ENCODE results near the gene PTH2R.
"Not testable (repeated sequence)": the region's sequence is repeated elsewhere in the genome, so short reads cannot be mapped to it uniquely, and the experiment has no call there.

PTH2R gene

DNA sequence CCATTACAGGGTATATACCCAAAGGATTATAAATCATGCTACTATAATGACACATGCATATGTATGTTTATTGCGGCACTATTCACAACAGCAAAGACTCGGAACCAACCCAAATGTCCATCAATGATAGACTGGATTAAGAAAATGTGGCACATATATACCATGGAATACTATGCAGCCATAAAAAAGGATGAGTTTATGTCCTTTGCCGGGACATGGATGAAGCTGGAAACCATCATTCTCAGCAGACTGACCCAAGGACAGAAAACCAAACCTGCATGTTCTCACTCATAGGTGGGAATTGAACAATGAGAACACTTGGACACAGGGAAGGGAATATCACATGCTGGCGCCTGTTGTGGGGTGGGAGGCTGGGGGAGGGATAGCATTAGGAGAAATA lies 9.8 kb upstream of the PTH2R start:
- DNase-seq (ENCODE audit: low spot score): not testable (repeated sequence)

DNA sequence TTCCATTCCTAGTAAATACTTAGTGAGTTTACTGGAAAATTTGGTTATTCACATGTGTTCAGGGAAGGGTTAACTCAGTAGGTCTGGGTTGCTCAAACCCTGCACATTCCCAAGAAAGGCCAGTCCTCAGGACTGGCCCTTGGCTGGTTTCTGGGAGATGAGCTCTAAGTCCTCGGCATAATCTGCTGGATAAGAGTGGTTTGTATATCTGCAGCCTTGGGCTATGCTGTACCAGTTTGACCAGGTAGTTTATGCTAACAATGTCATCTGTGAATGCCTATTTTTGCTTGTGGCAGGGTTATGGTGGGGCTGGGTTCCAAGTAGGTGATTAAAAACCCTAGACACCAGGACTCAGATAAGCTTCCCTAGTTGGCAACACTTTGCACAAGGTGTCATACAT lies 7.4 kb upstream of the PTH2R start:
- DNase-seq (ENCODE audit: low spot score): no peak

DNA sequence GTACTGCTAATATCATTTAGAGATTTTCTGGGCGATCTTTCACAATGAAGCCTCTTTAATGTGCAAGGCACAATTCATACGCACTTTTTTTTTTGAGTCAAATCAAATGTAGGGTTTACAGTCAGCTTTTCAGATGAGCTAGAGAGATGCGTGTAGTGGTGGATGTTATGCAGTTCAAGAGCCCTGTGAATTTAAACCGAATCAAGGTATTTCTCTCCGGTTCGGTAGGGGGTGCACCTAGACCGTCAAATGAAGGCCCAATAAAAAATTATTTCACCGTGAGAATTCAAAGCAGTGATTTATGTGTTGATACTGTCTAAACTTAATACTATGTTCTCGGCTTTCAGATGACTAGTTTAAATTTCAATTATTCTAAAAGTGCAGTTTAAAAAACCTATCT lies 1.1 kb downstream of the PTH2R start:
- DNase-seq (ENCODE audit: low spot score): no peak

DNA sequence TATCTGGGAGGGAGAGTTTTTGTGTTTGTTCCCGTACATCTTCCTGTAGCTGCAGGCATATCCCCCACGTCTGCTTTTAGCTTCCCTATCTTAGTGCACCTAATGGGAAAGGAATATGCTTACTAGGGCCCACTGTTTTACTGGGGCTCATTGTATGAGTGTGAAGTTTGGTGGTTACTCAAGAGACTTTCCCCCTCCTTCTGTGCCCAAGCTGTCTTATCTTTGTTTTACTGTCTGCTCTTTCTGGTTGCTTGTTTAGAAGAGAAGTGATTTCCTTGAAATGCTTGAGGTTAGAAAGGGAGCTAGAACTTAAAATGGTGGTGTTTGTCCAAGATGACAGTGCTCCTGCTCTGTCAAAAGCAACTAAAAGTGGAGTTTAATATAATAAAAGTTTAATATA lies 7.3 kb downstream of the PTH2R start:
- no peak for DNase-seq (ENCODE audit: low spot score)

DNA sequence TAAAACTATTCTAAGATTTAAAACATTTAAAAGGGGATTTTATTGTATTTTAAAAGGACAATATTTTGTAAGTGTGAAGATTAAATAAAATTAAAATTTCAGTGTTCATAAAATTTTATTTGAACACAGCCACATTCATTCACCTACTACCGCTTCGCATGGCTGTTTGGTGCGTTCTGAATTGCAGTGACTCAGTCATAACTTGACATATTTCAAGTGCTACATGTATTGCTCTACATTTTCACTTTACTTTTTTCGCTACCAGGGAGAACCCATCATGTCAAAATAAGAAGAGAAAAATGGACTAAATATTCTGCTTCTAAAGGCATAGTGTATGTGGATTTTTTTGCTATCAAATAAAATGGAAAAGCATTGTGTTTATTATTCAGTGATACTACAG lies 8.7 kb downstream of the PTH2R start:
- no peak for DNase-seq (ENCODE audit: low spot score)

DNA sequence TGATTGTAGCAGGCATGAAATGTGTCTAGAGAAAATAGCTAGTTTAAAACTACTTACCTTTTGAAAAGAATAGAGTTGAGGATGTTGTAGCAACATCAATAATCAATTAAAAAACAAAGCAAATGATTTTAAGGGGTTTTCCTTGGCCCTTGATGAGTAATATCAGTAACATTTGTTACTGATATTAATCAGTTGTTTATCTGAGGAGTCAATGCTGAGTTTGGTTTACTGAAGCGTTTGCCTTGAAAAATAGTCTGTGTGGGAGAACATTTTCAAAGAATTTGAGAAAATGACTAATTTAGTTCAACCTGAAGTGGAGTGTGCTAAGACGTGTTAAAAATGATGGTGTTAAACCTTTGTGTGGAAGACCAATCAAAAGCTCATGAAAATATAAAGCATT lies 9.3 kb downstream of the PTH2R start:
- no peak for DNase-seq (ENCODE audit: low spot score)

DNA sequence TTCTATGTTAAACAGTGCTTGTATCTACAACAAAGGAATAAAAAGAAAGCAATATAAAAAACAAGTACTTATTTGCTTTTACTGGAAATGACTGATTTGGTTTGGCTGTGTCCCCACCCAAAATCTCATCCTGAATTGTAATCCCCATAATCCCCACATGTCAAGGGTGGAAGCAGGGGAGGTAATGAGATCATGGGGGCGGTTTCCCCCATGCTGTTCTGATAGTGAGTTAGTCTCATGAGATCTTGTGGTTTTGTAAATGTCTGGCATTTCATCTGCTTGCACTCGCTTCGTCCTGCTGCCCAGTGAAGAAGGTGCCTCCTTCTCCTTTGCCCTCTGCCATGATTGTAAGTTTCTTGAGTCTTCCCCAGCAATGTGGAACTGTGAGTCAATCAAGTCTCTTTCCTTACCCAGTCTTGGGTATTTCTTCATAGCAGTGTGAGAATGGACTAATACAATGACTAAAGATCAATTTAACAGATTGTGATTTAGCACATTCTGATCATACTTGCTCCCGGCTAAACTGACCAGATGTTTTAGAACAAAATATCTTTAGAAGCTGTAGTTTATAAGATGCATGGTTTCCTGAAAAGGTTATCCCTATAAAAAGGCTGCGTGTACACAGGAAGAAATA lies 19.9 kb downstream of the PTH2R start:
- DNase-seq (ENCODE audit: low spot score): no peak

DNA sequence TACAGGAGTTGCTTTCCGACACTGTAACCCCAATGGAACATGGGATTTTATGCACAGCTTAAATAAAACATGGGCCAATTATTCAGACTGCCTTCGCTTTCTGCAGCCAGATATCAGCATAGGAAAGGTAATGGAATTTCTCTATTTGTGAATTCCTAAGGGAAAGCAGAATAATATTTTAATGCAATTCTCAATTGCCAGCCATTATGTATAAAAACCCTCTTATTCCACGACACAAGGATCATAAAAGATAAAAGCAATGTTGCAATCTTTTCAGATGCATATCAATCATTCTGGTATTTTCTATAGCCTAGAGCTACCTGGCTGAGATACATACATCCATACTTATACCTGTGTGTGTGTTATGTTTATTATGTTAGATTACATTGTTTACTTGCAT lies 31.2 kb downstream of the PTH2R start:
- no peak for DNase-seq (ENCODE audit: low spot score)

DNA sequence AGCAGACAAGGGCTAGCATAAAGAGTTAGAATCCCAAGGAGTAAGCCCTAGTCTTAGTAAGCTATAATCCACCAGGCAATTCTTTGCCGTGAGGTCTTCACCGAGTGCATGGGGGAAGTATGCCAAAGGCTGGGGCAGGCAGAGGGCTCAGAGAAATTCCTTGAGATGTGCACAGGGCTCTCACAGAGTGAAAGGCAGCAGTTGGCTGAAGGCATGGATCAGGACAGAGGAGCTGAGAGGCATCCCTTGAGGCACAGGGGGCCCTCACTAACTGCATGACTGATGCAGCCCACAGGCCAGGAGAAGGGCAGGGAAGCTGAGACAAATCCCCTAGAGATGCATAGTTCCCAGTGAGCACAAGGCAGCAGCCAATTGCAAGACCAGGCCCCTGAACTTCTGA lies 34.1 kb downstream of the PTH2R start:
- no peak for DNase-seq (ENCODE audit: low spot score)

DNA sequence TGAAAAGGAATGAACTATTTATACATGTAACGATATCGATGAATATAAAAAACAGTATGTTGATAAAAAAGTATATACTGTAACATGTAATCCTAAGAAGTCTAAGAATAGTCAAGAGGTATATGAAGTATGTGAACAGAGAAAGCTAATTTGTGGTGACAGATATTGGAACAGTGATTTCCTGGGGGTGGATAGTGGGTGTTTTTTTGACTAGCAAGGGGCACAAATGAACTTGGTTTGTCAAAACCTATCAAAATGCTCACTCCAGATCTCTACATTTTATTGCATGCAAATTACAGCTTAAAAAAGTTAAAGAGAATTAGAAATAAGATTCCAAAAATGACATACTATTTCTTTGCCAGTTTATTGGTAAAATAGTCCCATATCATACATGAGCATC lies 35.4 kb downstream of the PTH2R start:
- DNase-seq (ENCODE audit: low spot score): no peak

DNA sequence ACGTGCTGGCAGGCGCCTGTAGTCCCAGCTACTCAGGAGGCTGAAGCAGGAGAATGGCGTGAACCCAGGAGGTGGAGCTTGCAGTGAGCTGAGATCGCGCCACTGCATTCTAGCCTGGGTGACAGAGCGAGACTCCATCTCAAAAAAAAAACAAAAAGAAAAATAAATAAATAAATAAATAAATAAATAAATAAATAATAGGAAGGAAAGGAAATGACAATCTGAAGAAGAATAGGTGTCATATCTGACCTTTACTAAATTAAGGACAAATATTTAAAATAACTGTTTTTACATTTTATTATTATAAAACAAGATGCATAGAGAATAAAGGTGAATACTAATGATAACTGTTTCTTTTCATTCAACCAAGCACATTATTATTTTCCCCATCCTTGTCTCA lies 40.9 kb downstream of the PTH2R start:
- not testable (repeated sequence) for DNase-seq (ENCODE audit: low spot score)

DNA sequence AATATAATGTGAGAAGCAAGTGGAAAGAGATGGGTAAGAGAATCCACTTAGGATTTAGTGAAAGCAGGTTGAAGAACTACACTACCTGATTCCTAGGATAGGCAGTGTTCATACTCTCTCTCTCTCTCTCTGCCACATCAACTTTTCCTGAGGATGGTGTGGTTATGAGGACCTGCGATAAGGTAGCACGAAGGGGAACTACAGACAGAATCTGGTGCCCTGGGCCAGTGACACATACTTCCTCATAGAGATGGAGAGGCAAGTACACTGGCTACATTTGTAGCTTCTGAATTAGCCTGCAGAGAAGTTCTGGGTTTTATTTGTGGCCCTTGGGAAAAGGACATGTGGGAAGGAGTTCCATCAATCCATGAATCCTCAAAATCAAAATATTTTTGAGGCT lies 44.5 kb downstream of the PTH2R start:
- DNase-seq (ENCODE audit: low spot score): no peak

DNA sequence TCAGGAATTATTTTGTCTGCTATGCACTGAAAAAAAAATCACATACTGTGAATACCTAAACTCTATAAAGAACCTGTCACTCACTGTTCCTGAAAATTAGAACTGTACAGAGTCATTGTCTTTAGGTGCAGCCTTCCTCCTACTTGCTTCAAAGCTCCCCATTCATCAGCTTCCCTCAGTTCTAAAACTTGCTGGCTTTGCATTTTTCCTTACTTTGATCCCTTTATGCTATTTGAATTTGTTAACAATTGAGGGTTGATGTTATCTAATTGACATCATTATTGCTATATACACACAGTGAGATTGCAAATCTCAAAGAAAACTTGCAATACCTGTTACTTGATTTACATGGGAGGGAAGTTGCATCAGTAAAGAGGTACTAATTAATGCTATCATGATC lies 48.3 kb downstream of the PTH2R start:
- no peak for DNase-seq (ENCODE audit: low spot score)

DNA sequence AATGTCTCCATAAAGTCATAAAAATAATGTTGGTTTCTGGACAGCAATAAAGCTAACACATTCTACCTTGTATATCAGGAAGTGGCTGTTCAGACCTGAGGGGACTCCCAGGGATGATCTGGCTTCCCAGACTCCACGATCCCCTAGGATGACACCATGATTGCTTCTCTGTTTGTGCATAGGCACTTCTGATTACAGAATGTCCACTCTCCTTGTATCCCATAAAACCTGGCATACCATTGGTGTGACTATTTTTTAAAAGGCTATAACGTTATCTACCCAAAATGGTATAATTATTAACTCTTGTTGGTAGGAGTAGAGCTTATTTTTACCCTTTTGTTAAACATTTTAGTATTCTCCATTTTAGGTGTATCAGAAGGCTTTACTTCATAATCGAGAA lies 57.1 kb downstream of the PTH2R start:
- no peak for DNase-seq (ENCODE audit: low spot score)

DNA sequence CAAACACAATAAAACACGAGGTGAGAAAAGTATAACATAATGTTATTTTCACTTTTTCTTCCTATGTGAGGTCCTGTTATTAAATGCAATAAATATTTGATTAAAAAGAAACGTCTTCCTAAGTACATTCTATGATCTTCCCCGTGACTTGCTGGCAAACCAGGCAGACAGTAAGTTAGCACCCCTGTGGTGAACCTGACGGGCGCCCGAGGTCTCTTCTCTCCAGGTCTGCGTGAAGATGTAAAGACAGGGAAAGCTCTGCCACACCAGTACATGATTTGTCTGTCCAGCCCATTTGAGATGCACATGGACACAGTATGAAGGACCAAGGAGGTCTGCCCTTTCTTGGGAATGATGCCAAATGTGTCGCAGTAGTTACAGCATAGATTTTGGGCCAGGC lies 57.6 kb downstream of the PTH2R start:
- DNase-seq (ENCODE audit: low spot score): no peak

DNA sequence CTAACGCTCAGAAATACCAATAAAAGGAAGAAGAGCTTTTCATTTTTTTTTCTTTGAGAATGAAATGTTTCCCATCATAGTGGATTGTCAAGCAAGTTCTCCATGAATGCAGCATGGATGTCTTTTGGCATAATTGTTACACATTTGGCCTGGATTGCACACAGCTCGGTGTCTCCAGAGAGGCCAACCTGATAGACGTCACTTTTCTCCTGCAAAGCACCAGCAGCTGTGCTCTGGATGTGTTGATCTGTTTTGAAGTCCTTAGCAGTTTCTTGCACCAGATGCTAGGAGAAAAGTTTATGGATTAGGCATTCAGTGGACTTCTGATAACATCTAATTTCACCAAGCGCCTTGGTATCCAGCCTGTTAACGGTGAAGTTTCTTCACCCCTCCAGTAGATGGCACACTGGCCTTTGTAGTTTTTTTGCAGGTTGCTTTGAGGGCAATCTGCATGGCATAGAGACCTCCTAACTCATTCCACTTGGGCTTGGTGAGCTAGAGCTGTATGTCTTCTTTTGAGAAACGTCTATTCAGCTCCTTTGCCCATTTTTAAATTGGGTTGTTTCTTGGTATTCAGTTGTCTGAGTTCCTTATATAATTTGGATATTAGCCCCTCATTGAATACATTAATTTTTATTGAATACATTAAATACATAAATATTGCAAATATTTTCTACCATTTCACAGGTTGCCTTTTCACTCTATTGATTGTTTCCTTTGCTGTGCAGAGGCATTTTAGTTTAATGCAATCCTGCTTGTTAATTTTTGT lies 59.7 kb downstream of the PTH2R start:
- peak; percentile 57 for DNase-seq (ENCODE audit: low spot score)

DNA sequence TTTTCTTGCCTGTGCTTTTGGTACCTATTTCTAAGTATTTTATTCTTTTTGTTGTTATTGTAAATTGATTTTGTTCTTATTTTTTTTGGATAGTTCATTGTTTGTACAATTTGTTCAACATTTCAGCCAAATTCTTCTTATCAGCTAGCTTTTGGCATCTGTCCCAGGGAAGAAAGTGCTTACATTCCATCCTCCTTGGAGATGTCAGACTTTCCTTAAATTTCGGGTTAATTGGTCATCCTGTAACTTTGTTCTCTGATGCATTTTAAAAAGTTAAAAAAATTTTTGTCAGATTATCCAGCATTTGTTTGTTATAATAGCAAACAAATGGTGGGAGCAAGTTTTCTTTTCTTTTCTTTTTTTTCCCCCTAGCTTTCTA lies 60.3 kb downstream of the PTH2R start:
- no peak for DNase-seq (ENCODE audit: low spot score)

DNA sequence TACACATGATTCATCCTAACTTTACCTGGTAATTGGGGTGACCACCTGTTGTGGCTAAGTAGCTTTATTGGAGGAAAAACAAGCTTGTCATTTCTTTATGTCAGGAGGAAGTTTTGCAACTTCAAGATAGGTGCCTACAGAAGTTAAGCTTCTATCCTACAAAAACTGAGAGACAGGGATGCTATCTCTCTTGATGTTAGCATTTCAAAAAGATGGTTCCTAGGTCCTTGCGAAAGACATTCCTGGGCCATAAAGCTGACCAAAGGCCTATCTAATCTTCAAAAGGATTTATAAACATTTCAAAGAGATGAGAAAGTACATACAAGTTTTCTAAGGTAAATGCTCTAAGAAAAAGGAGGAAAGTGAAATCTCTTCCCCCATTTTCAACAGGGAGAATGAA lies 61.0 kb downstream of the PTH2R start:
- DNase-seq (ENCODE audit: low spot score): no peak

DNA sequence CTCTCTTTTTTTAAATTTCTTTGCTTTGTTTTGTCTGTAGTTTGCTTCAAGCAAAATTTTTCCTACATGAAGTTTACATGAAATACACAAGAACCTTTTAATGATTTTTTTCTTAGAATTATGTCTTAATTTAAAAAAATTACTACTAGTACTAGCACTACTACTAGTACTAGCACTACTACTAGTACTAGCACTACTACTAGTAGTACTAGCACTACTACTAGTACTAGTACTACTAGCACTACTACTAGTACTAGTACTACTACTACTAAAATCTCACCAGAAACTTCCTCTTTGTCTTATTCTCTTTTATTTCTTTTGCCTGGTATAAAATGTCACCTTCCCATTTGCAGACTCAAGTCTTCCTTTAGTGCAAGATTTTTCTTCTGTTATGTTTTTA lies 71.1 kb downstream of the PTH2R start:
- no peak for DNase-seq (ENCODE audit: low spot score)

DNA sequence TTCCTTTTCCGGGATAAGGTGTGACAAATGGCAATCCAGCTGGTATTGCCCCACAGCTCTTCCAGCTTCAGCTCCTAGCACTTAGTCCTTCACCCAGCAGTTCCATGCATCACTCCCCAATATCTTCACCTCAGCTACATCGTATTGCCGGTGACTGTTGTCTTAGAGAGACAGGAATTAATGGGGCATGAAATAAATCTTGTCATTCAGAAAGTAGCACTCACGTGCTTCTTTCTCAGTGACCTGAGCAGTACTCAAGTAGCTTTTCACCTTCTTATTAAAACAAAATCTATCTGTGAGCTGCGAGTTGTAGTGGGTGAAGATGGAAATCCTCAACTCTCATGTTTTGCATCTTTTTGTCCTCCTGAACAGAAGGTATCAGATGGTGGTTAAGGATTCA lies 72.8 kb downstream of the PTH2R start:
- DNase-seq (ENCODE audit: low spot score): no peak

DNA sequence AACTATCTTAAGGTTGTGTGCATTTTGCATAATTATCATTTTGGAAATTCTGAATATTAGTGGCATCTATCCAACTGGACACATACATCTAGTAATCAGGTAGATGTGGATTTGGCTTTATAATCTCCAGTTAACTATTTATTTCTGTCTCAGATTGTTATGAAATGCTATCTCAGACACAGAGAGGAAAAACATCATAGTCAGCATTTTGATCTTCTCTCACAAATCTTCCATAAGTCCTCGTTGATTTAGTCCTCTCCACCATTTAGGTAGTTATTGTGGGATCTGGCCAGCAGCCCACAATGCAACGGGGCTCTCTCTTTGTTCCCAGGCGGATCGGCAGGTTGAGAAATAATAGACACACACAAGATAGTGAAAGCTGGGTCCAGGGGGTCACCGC lies 75.4 kb downstream of the PTH2R start:
- not testable (repeated sequence) for DNase-seq (ENCODE audit: low spot score)

DNA sequence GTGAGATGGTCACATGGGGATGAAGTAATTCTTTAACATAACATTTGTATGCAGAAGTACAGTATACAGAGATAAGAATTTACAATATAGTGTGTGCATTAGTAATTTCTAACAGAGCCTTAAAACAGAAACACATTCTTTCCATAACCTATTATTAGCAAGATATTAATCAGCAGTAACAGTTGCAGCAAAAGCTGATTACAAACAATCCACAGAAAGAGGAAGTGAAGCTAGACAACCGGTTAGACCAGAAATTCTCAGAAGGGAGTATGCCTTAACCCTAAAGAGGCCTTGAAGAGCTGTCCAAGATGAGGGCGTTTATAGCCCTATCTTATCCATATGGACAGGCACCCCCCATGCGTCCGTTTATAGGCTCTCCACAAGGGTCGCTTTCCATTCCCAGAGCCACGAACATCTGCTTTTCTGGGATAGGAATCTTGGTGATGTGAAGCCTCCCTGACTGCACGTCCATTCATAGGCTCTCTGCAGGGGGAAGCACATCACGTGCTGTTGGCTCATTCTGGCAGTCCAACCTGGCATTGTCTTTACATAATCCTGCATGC lies 75.9 kb downstream of the PTH2R start:
- DNase-seq (ENCODE audit: low spot score): not testable (repeated sequence)

DNA sequence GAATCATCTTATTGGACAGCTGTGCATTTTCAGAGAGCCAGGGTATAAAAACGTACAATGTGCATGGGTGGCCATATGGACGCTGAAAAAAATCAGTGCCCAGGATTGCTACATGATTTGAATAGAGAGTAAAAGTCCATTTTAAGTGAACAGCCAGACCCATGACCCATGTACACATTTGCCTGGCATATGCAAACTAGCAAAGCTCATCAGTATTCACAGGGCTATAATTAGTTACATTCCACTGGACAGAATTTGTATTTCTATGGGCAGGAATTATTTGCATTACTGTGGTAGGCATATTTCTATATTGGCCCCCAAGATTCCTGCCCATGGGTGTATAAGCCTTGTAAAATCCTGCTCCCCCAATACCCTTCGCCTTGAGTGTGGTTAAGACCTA lies 78.8 kb downstream of the PTH2R start:
- DNase-seq (ENCODE audit: low spot score): no peak

Data from ecto neural progenitor cell (in vitro differentiated cells).